Liver (tissue), 9 donors: ENCODE data around the gene BMAL1. TPM values are rescaled to one million over a fixed set of nuclear protein-coding genes. Genes with fewer than 3 reads are reported as not detected.

Experiments
- DNase-seq: peaks from one replicate; pipeline ENCODE4 v3.0.0-alpha.2; 2017; ENCODE audit warnings: low spot score
- H3K27ac ChIP-seq, 2 donors: one replicate each; pipeline ENCODE4 v1.7.0; 2013; ENCODE audit warnings: inconsistent platforms in 2 of 2, low read length in 2 of 2, control low read depth in 1 of 2, low read depth in 1 of 2, mild to moderate bottlenecking in 1 of 2
- H3K27me3 ChIP-seq, 4 donors: one replicate each; pipeline versions ENCODE4 v1.6.1 to v1.7.0; 2013; ENCODE audit warnings: low read length in 3 of 4, inconsistent platforms in 1 of 4, mild to moderate bottlenecking in 1 of 4, moderate library complexity in 1 of 4; ENCODE audit not compliant: control insufficient read depth in 4 of 4, insufficient read depth in 4 of 4
- H3K36me3 ChIP-seq, 4 donors: one replicate each; pipeline versions ENCODE4 v1.6.1 to v1.7.0; 2013; ENCODE audit warnings: low read length in 3 of 4, mild to moderate bottlenecking in 3 of 4, low read depth in 1 of 4, moderate library complexity in 1 of 4; ENCODE audit not compliant: control insufficient read depth in 4 of 4, insufficient read depth in 3 of 4
- H3K4me1 ChIP-seq, 4 donors: one replicate each; pipeline versions ENCODE4 v1.6.1 to v1.7.0; 2013; ENCODE audit warnings: low read length in 3 of 4, mild to moderate bottlenecking in 3 of 4, moderate library complexity in 1 of 4; ENCODE audit not compliant: control insufficient read depth in 4 of 4, insufficient read depth in 4 of 4
- H3K4me3 ChIP-seq, 3 donors: one replicate each; pipeline versions ENCODE4 v1.6.1 to v1.7.0; 2013; ENCODE audit warnings: low read length in 3 of 3, control low read depth in 1 of 3, low read depth in 1 of 3, mild to moderate bottlenecking in 1 of 3
- H3K9ac ChIP-seq, 2 donors: one replicate each; pipeline ENCODE4 v1.7.0; 2013; ENCODE audit warnings: low read length in 2 of 2, mild to moderate bottlenecking in 2 of 2, moderate library complexity in 2 of 2, control low read depth in 1 of 2, low read depth in 1 of 2
- H3K9me3 ChIP-seq, 4 donors: one replicate each; pipeline versions ENCODE4 v1.6.1 to v1.7.0; 2013; ENCODE audit warnings: low read length in 3 of 4; ENCODE audit not compliant: control insufficient read depth in 4 of 4
- ATF3 ChIP-seq: IDR thresholded peaks from 2 replicates; pipeline ENCODE4 v1.6.1; 2016; ENCODE audit warnings: antibody characterized with exemption
- CTCF ChIP-seq: fragments of 150-350 bp; IDR thresholded peaks from 2 replicates; pipeline ENCODE4 v1.5.1; 2017; ENCODE audit warnings: improper control_type of control experiment, low read depth, low read length; ENCODE audit not compliant: missing input control
- EGR1 ChIP-seq, 2 donors: IDR thresholded peaks; 2 replicates each; pipeline ENCODE4 v1.6.1; 2016 to 2018; ENCODE audit warnings: antibody characterized with exemption in 2 of 2, low read depth in 2 of 2
- FOXA1 ChIP-seq: IDR thresholded peaks from 2 replicates; pipeline ENCODE4 v1.6.1; 2016; ENCODE audit warnings: antibody characterized with exemption
- FOXA2 ChIP-seq: IDR thresholded peaks from 2 replicates; pipeline ENCODE4 v1.6.1; 2016; ENCODE audit warnings: antibody characterized with exemption
- GABPA ChIP-seq, 2 donors: IDR thresholded peaks in 1 of 2; conservative IDR thresholded peaks in 1 of 2; 2 replicates each; pipeline ENCODE4 v1.6.1; 2016; ENCODE audit warnings: antibody characterized with exemption in 2 of 2, mild to moderate bottlenecking in 1 of 2, moderate library complexity in 1 of 2
- HNF4G ChIP-seq: IDR thresholded peaks from 2 replicates; pipeline ENCODE4 v1.6.1; 2016; ENCODE audit warnings: antibody characterized with exemption
- JUND ChIP-seq, 2 donors: IDR thresholded peaks; 2 replicates each; pipeline ENCODE4 v1.6.1; 2016; ENCODE audit warnings: antibody characterized with exemption in 2 of 2
- RAD21 ChIP-seq, 2 donors: IDR thresholded peaks; 2 replicates each; pipeline ENCODE4 v1.6.1; 2016; ENCODE audit warnings: antibody characterized with exemption in 2 of 2, mild to moderate bottlenecking in 2 of 2
- REST ChIP-seq: IDR thresholded peaks from 2 replicates; pipeline ENCODE4 v1.6.1; 2016; ENCODE audit warnings: antibody characterized with exemption, mild to moderate bottlenecking
- RXRA ChIP-seq, 2 donors: IDR thresholded peaks; 2 replicates each; pipeline ENCODE4 v1.6.1; 2017 to 2018; ENCODE audit warnings: antibody characterized with exemption in 2 of 2, mild to moderate bottlenecking in 1 of 2
- SP1 ChIP-seq: IDR thresholded peaks from 2 replicates; pipeline ENCODE4 v1.6.1; 2018; ENCODE audit warnings: antibody characterized with exemption, mild to moderate bottlenecking
- TAF1 ChIP-seq: conservative IDR thresholded peaks from 2 replicates; pipeline ENCODE4 v1.6.1; 2016; ENCODE audit warnings: antibody characterized with exemption, mild to moderate bottlenecking
- YY1 ChIP-seq: IDR thresholded peaks from 2 replicates; pipeline ENCODE4 v1.6.1; 2016; ENCODE audit warnings: antibody characterized with exemption, mild to moderate bottlenecking
- WGBS: extraction: QIAGEN DNeasy Blood & Tissue Kit; methylation state at CpG from one replicate; pipeline ENCODE4 v1.1.7; 2013; 5-methylcytosine and 5-hydroxymethylcytosine counted together
- polyA plus RNA-seq, 2 donors: library from polyadenylated mRNA; stranded (reverse) in 1 of 2; unstranded in 1 of 2; fragments of 200-250 nt in 1 of 2; fragments of >200 nt in 1 of 2; fragmentation: Nextera tagmentation in 1 of 2; extraction: Ambion mirVana in 1 of 2; gene quantifications; one replicate each; pipeline versions ENCODE4 v1.2.1 to v1.2.3, GENCODE V29; 2013 to 2015
- total RNA-seq, 2 donors: library from RNA; depleted of rRNA; stranded (reverse); fragments of >200 nt; gene quantifications; one replicate each; pipeline ENCODE4 v1.2.3, GENCODE V29; 2014
- donor health status: healthy.
- donor health status: healthy.
- donor health status: healthy.
- donor health status: healthy.
- donor health status: healthy.

BMAL1 gene
- total and polyA plus RNA-seq, 4 donors = 4.7 to 39.0 (median 15.0) TPM

GRCh38 chr11:13382751-13383150, 105.2 kb downstream of the BMAL1 start:
- TF ChIP-seq SP1 (no peak), YY1 (no peak), HNF4G (no peak), JUND (IDR thresholded peaks at IDR 0.05) (no peak), RXRA (IDR thresholded peaks at IDR 0.05) (no peak), REST (no peak), EGR1 (IDR thresholded peaks at IDR 0.05; ENCODE audit: low read depth in 2 of 2) (no peak), FOXA1 (no peak), ATF3 (no peak), TAF1 (no peak)
- no peaks in the 10 kb centered on the region for H3K27me3 ChIP-seq
- DNase-seq = no peak
- no peaks in the 10 kb centered on the region for H3K4me1 ChIP-seq
- no peak overlapping the region for H3K9ac ChIP-seq
- WGBS = 95% methylated on average over 3 of the region's 3 CpGs
- H3K9me3 ChIP-seq = no peaks in the 10 kb centered on the region
- peaks cover 10 to 73% (median 58%) of the 10 kb centered on the region in 4 donors for H3K36me3 ChIP-seq
- no peak overlapping the region for H3K4me3 ChIP-seq
- no peak overlapping the region for H3K27ac ChIP-seq

- H3K36me3 ChIP-seq = peaks cover 7 to 59% (median 49%) of the 10 kb centered on the region in 4 donors
- TF ChIP-seq JUND (IDR thresholded peaks at IDR 0.05) = no peak
- TF ChIP-seq CTCF = peak; percentile 48
- TF ChIP-seq RAD21 (IDR thresholded peaks at IDR 0.05) = peak; percentile 61 to 63
- no peak for TF ChIP-seq HNF4G
- TF ChIP-seq EGR1 (IDR thresholded peaks at IDR 0.05; ENCODE audit: low read depth in 2 of 2) = no peak
- no peak for TF ChIP-seq YY1
- TF ChIP-seq FOXA2 = no peak
- no peak for TF ChIP-seq GABPA (IDR thresholded peaks at IDR 0.05 in 1 of 2, conservative IDR thresholded peaks at IDR 0.05 in 1 of 2)
- no peak overlapping the region for H3K9ac ChIP-seq
- no peak for DNase-seq
- WGBS = 41% methylated on average over 4 of the region's 4 CpGs
- H3K9me3 ChIP-seq = no peaks in the 10 kb centered on the region
- H3K4me1 ChIP-seq = no peaks in the 10 kb centered on the region
- H3K4me3 ChIP-seq = no peak overlapping the region
- no peak overlapping the region for H3K27ac ChIP-seq
- no peaks in the 10 kb centered on the region for H3K27me3 ChIP-seq
Measured at GRCh38 chr11:13384908-13385640, 107.5 kb downstream of the BMAL1 start.
